OCI-LY7 (cell line): Measurements from ENCODE around the gene OLFM1. TPM values are rescaled to one million over a fixed set of nuclear protein-coding genes. Genes with fewer than 3 reads are reported as not detected.

Experiments used
- BruUV-seq: library from RNA; stranded (reverse); fragments of 400-500 nt; replicated peaks from 2 replicates; lab custom pipeline; 2021; lab: Mats Ljungman, UMichigan
- CTCF ChIA-PET: fragments of 300-600 bp; sonication (Branson Sonifier 250); formaldehyde crosslinking; loops from one replicate; lab custom pipeline; 2022; ENCODE audit warnings: antibody characterized with exemption; ENCODE audit not compliant: unreplicated experiment; lab: Charles Lee
- POLR2A ChIA-PET: fragments of 300-600 bp; sonication (Branson Sonifier 250); formaldehyde crosslinking; loops from one replicate; lab custom pipeline; 2022; ENCODE audit warnings: antibody characterized with exemption; lab: Charles Lee
- DNase-seq: peaks from one replicate; pipeline ENCODE4 v3.0.0-alpha.2; 2015; ENCODE audit warnings: low spot score
- H2AFZ ChIP-seq: fragments of 200-600 bp; sonication (generic), shearing (Covaris generic); 2 replicates; pipeline ENCODE4 v1.6.1; 2014; ENCODE audit warnings: mild to moderate bottlenecking, antibody characterized with exemption, low read length, moderate library complexity
- H3K27ac ChIP-seq: fragments of 200-600 bp; sonication (generic); 2 replicates; pipeline ENCODE4 v1.5.1; 2014; ENCODE audit warnings: mixed run types, low read depth, mild to moderate bottlenecking, moderate library complexity, low read length, inconsistent platforms; ENCODE audit not compliant: poor library complexity, severe bottlenecking
- H3K36me3 ChIP-seq: fragments of 200-600 bp; sonication (generic); 2 replicates; pipeline ENCODE4 v1.6.1; 2014; ENCODE audit warnings: mild to moderate bottlenecking, antibody characterized with exemption, low read length, moderate library complexity, mixed read lengths; ENCODE audit not compliant: insufficient read depth
- H3K4me1 ChIP-seq: fragments of 200-600 bp; sonication (generic); 2 replicates; pipeline ENCODE4 v1.5.1; 2014; ENCODE audit warnings: mild to moderate bottlenecking, low read length; ENCODE audit not compliant: insufficient read depth, poor library complexity, severe bottlenecking
- H3K4me2 ChIP-seq: fragments of 200-600 bp; sonication (generic); 2 replicates; pipeline ENCODE4 v1.6.1; 2014; ENCODE audit warnings: mild to moderate bottlenecking, low read length
- H3K4me3 ChIP-seq: fragments of 200-600 bp; sonication (generic); 2 replicates; pipeline ENCODE4 v1.5.1; 2014; ENCODE audit warnings: mild to moderate bottlenecking, low read depth, low read length; ENCODE audit not compliant: poor library complexity, severe bottlenecking
- H3K79me2 ChIP-seq: fragments of 200-600 bp; sonication (generic); 2 replicates; pipeline ENCODE4 v1.6.1; 2016; ENCODE audit warnings: low read depth, mild to moderate bottlenecking, low read length, moderate library complexity, mixed read lengths; ENCODE audit not compliant: insufficient read depth
- H3K9me2 ChIP-seq: fragments of 200-600 bp; sonication (generic); 2 replicates; pipeline ENCODE4 v1.6.1; 2016; ENCODE audit warnings: mild to moderate bottlenecking, low read length, mixed read lengths; ENCODE audit not compliant: insufficient read depth
- H3K9me3 ChIP-seq: fragments of 200-600 bp; sonication (generic); 2 replicates; pipeline ENCODE4 v1.6.1; 2014; ENCODE audit warnings: mild to moderate bottlenecking, mixed run types, low read length, mixed read lengths
- H4K20me1 ChIP-seq: fragments of 200-600 bp; sonication (generic); 2 replicates; pipeline ENCODE4 v1.6.1; 2014; ENCODE audit warnings: mild to moderate bottlenecking, antibody characterized with exemption, low read length, moderate library complexity, mixed read lengths; ENCODE audit not compliant: insufficient read depth
- EZH2phosphoT487 ChIP-seq: fragments of 200-600 bp; sonication (generic); IDR thresholded peaks from 2 replicates; pipeline ENCODE4 v1.6.1; 2018; ENCODE audit warnings: low read depth, borderline replicate concordance, mild to moderate bottlenecking, mixed run types, antibody characterized with exemption, low read length, moderate library complexity, mixed read lengths
- intact Hi-C: fragments of 100-400 bp; cut with micrococcal nuclease; formaldehyde crosslinking; loops from one replicate; pipeline ENCODE4 v1.10.0; 2022; ENCODE audit not compliant: unreplicated experiment
- total RNA-seq, 2 experiments: library from RNA; depleted of rRNA in 1 of 2; stranded (reverse); fragments of >200 nt in 1 of 2; shearing (Covaris generic) in 1 of 2; gene quantifications; 2 replicates each; pipeline ENCODE4 v1.2.3, GENCODE V29; 2014 to 2022
- TF ChIP-seq, protein P1 (sequence below): fragments of 200-600 bp; sonication (generic); conservative IDR thresholded peaks from 2 replicates; pipeline ENCODE4 v1.5.1; 2014; ENCODE audit warnings: mild to moderate bottlenecking, antibody characterized with exemption, low read length, moderate library complexity, mixed read lengths

Gene OLFM1
- total RNA-seq, 2 experiments from 2014 or later = not detected

DNA sequence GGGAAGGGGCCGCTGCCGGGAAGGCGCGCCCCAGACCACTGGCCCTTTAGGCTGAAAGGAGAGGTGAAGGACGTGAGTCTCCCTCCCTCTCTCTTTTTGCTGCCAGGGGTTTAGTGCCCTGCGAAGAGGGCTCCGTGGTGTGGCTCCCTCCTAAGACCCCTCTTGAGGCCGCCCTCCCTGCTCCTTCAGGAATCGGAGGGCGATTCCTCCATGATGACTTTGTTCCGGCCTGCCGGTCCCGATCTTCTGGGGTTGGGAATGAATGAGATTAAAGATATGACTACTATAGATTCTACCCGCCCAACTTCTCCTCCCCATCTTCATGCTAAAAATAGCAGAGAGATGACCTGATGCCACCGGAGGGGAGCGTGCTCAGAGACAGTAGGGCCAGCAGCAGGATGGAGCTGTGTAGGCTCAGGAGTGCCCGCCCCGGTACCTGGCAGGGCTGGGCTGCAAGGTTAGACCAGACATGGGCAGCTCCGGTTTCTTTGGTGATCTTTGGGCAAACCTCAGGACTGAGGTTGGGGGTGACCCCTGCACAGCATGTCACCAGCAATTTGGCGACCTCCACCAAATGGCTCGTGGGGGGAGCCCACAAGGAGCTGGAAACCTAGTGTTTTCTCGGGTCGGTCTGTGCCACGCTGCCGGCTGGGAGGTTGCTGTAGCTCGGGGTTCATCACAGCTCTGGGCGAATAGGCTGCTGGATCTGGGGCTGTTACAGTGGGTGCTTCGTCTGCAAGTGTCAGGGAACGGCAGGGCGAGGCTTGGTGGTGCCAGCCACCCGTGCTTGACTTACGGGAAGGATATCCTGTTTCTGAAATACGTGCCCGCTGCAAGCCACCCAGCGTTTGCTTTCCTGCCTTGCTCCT lies 1.7 kb downstream of the OLFM1 start:
- Histone ChIP-seq H3K4me2 (no peak overlapping the region), H3K27ac (no peak overlapping the region), H3K79me2 (no peaks in the 10 kb centered on the region), H3K4me3 (no peak overlapping the region), H3K9me2 (no peaks in the 10 kb centered on the region), H3K9me3 (no peaks in the 10 kb centered on the region), H3K36me3 (no peaks in the 10 kb centered on the region), H3K4me1 (no peaks in the 10 kb centered on the region), H4K20me1 (no peaks in the 10 kb centered on the region), H2AFZ (no peak overlapping the region)
- ChIA-PET POLR2A (no interaction called here), CTCF (no interaction called here)
- no peak for TF ChIP-seq EZH2phosphoT487
- TF ChIP-seq, protein P1, sequence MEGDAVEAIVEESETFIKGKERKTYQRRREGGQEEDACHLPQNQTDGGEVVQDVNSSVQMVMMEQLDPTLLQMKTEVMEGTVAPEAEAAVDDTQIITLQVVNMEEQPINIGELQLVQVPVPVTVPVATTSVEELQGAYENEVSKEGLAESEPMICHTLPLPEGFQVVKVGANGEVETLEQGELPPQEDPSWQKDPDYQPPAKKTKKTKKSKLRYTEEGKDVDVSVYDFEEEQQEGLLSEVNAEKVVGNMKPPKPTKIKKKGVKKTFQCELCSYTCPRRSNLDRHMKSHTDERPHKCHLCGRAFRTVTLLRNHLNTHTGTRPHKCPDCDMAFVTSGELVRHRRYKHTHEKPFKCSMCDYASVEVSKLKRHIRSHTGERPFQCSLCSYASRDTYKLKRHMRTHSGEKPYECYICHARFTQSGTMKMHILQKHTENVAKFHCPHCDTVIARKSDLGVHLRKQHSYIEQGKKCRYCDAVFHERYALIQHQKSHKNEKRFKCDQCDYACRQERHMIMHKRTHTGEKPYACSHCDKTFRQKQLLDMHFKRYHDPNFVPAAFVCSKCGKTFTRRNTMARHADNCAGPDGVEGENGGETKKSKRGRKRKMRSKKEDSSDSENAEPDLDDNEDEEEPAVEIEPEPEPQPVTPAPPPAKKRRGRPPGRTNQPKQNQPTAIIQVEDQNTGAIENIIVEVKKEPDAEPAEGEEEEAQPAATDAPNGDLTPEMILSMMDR = no peak
- intact Hi-C loops = loop anchor here (5.0 kb wide), 1 partner anchor 323 kb away; no protein-coding TSS in a partner anchor
- BruUV-seq = no TSS peak
- no peak for DNase-seq

DNA sequence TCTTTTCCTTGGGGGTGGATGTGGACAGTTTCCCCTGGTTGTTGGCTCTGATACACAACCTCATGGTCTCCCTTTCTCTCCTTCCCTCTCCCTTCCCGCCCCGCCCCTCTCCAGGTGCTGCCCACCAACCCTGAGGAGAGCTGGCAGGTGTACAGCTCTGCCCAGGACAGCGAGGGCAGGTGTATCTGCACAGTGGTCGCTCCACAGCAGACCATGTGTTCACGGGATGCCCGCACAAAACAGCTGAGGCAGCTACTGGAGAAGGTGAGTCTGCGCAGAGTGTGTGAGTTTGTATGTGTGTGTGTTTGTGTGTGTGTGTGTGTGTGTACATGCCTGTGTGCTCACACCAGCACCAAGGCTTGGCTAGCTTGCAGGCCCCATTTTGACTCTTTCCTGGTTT lies 2.6 kb downstream of the OLFM1 start:
- Histone ChIP-seq H3K4me3 (no peak overlapping the region), H3K27ac (no peak overlapping the region), H3K36me3 (no peaks in the 10 kb centered on the region), H3K4me1 (no peaks in the 10 kb centered on the region), H3K9me2 (no peaks in the 10 kb centered on the region), H2AFZ (no peak overlapping the region), H3K9me3 (no peaks in the 10 kb centered on the region), H4K20me1 (no peaks in the 10 kb centered on the region), H3K79me2 (no peaks in the 10 kb centered on the region), H3K4me2 (no peak overlapping the region)
- TF ChIP-seq EZH2phosphoT487 = no peak
- TF ChIP-seq, protein P1 = no peak
- POLR2A ChIA-PET = no interaction called here
- CTCF ChIA-PET = interaction anchor here (0.6 kb wide), 1 partner anchor 153 kb away, joined by 5 read pairs; no protein-coding TSS in a partner anchor
- DNase-seq = no peak
- intact Hi-C loops = no loop called here
- no TSS peak for BruUV-seq

DNA sequence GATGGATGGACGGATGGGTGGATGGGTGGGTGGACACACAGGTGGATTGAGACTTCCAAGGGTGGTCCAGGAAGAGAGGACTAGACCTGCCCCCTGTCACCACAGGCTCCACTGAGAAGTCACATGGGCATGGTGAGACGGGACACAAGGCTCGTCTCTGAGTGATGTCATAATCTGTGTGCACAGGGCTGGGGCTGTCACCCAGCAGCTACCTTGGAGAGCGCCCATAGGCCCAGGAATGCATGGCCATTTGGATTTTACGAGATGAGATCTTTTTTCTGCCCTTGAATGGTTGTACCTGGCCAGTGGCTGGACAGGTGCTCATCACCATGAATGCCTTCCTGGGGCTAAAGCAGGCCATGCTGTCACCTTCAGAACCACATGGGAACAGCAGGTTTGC lies 3.1 kb downstream of the OLFM1 start:
- Histone ChIP-seq H4K20me1 (no peaks in the 10 kb centered on the region), H3K4me1 (no peaks in the 10 kb centered on the region), H3K27ac (no peak overlapping the region), H3K9me3 (no peaks in the 10 kb centered on the region), H3K36me3 (no peaks in the 10 kb centered on the region), H3K79me2 (no peaks in the 10 kb centered on the region), H3K9me2 (no peaks in the 10 kb centered on the region), H3K4me2 (no peak overlapping the region), H2AFZ (no peak overlapping the region), H3K4me3 (no peak overlapping the region)
- ChIA-PET CTCF (interaction anchor here (0.6 kb wide), 1 partner anchor 154 kb away, joined by 5 read pairs; no protein-coding TSS in a partner anchor), POLR2A (no interaction called here)
- TF ChIP-seq, protein P1 = no peak
- no peak for TF ChIP-seq EZH2phosphoT487
- DNase-seq = no peak
- intact Hi-C loops = no loop called here
- no TSS peak for BruUV-seq
